Retinal pigment epithelial cell (primary cell): Measurements from ENCODE around the gene ACTC1.

Experiments used
- DNase-seq: peaks from one replicate; pipeline ENCODE4 v3.0.0-alpha.2; 2010; ENCODE audit warnings: low read depth
- H3K4me3 ChIP-seq: 2 replicates; pipeline ENCODE4 v1.5.1; 2011; ENCODE audit warnings: mild to moderate bottlenecking, low read length, control low read depth, moderate library complexity
- TF ChIP-seq, protein P1 (sequence below): conservative IDR thresholded peaks from 2 replicates; pipeline ENCODE4 v1.5.1; 2011; ENCODE audit warnings: low read depth, low read length, control low read depth, inconsistent platforms

Gene ACTC1

DNA sequence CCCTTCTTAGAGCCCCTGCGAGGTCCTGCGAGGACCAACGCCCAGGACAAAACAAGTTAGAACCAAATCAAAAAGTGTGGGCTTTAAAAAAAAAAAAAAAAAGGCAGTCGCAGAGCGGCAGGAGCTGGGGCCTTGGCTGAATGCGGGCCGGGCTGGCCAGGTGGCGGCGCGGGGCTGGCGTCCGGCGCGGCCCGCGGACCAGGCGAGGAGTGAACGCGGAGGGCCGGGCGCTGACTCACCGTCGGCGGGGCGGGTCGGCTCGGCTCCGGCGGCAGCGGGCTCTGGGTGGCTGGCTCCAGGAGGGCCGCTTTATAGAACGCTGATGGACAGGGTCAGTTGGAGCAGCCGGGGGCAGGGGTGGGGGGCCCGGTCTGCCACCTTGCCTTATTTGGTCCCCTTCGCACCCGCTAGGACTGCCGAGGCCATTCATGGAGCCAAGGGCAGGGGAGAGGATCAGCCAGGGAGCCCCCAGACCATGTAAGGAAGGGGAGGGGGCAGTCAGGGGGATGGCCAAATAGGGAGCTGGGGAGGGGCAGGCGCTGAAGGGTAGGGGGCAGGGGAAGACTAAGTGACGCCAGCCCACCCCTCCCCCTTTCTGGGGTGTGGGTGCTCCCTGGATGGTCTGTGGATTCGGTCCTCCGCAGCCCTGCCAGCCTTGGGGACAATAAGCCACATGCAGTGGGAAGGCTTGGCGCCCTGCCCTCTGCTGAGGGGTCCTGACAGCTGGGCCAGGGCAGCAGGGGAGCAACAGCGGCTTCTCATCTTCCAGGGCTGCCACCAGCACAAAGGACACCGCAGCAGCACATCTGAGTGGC, at the start of gene ACTC1:
Gene ACTC1 (minus strand): TSS at position 283 of the 815 bp plus-strand sequence. CDS start 741 bp downstream, outside the sequence.
- peak within 1 kb of the TSS; percentile 33 for H3K4me3 ChIP-seq
- DNase-seq = no peak
- TF ChIP-seq, protein P1, sequence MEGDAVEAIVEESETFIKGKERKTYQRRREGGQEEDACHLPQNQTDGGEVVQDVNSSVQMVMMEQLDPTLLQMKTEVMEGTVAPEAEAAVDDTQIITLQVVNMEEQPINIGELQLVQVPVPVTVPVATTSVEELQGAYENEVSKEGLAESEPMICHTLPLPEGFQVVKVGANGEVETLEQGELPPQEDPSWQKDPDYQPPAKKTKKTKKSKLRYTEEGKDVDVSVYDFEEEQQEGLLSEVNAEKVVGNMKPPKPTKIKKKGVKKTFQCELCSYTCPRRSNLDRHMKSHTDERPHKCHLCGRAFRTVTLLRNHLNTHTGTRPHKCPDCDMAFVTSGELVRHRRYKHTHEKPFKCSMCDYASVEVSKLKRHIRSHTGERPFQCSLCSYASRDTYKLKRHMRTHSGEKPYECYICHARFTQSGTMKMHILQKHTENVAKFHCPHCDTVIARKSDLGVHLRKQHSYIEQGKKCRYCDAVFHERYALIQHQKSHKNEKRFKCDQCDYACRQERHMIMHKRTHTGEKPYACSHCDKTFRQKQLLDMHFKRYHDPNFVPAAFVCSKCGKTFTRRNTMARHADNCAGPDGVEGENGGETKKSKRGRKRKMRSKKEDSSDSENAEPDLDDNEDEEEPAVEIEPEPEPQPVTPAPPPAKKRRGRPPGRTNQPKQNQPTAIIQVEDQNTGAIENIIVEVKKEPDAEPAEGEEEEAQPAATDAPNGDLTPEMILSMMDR = no peak

DNA sequence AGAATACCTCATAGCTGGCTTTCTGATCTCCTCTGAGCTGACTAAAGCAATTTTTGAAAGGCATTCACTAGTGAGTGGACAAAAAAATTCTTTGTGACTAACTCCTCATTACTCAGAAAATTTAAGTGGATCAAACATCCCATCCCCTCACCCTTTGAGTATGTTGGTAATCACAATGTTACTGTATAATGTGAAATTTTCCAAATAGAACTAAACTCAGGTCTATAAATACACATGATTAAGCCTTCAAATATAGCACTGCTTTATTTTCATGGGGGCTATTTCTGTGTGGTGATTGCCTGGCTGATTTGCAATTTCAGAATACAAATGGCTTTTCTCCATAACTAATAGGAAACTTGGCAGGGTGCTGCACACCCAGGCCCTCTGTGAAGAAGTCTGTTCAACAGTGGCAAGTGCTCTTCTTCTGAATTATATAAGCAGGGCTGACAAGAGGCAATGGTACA, 45.9 kb upstream of the ACTC1 start:
- DNase-seq = peak; percentile 66
- H3K4me3 ChIP-seq = no peak overlapping the region
- TF ChIP-seq, protein P1 = no peak

DNA sequence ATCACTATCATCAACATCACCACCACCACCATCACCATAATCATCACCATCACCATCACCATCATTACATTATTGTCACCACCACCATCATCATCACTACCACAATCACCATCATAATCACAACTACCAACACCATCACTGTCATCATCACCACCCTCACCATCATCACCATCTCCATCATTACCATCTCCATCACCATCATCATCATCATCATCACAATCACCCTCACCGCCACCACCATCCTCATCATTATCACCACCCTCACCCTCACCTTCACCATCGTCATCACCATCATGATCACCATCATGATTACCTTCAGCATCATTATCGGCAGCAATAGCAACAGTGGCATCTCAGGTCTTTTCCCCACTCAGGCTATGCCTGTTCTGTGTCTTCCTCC, 42.9 kb upstream of the ACTC1 start:
- no peak for DNase-seq
- H3K4me3 ChIP-seq = no peak overlapping the region
- TF ChIP-seq, protein P1 = no peak

DNA sequence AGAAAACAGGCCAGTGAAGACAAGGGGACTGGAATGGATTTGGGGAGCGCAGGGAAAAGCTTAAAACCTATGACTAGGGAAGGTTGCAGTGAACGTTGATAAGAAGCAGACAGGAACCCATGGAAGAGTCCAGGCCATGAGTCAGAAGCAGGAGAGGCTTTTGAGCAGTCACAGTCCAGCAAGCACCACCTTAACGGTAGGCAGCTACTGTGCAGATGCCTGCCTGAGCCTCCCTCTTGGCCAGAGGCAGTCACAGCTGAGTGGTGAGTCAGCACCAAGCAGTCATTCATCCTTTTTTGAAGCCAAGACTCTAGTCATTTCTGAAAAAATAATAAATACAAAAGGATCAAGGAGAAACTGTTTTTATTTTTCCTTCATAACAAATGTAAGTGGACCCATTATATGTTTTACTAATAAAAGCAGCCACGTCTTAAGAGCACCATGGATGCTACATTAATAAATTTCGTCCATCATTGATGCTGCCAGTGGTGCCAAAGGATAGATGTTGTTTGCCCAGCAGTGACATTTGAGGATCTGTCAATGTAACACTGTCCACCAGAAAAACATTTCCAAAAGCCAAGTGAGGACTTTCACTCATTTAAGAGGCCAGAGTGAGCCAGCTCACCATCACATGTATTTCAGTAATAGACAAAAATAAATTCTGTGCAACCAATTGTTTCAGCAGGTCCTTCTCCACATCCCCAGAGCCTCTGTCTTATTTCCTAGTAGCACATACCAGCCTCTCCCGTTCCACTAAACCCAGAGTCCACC, 42.1 kb upstream of the ACTC1 start:
- TF ChIP-seq, protein P1 = no peak
- peak; percentile 85 for DNase-seq
- no peak overlapping the region for H3K4me3 ChIP-seq

DNA sequence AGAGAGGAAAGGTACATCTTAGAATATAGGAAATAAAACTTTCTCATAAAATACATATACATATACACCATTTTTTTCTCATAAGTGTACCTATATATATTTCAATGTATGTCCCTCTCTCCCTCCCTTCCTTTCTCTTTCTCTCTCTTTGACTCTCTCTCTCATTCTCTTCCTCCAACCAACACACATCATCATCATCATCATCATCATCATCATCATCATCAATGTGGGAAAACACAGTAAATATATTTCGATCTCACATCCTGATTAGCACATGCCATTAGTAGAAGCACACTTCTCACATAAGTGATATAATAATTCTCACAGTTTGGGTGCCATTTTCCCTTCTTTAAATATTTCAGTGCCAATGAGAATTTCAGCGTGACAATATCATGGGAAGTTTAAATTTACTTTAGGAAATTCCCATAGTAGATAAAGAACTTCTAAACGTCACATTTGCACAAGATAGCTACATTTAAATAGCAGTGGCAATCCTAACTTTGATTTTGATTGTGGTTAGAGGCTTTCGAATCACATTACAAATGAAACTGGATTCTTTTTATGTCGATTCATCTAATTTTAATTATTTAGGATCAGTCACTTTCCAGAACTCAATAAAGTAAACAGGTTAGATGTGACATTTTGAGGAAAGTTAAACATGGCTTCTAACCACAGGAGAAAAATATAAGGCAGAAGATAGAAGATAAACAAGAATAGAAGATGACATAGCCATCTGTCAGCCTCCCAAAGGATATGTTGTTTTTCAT, 33.0 kb upstream of the ACTC1 start:
- no peak for DNase-seq
- TF ChIP-seq, protein P1 = no peak
- no peak overlapping the region for H3K4me3 ChIP-seq

DNA sequence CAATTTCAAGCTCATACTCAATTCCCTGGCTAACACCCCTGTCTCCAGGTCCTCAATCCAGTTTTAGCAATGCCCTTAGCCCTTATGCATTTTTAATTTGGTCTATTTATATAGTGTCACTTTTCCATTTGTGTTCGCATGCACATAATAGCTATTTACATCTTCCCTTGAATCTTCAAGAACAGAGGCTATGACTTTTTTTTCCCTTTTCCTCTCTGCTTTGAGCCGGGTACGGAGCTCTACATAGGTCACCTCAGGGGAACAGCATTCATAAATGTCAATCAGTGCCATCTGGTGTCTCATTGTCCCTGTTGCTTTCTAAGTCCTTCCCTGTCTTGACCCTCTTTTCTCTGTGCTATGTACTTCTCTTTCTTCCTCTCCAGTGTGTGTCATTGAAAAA, 26.5 kb upstream of the ACTC1 start:
- H3K4me3 ChIP-seq = no peak overlapping the region
- DNase-seq = no peak
- TF ChIP-seq, protein P1 = no peak
